Activated T-cell treated with anti-CD3 and anti-CD28 coated beads for 1 hour (primary cell): ENCODE results near the gene MON2.
"Not testable (repeated sequence)": the region's sequence is repeated elsewhere in the genome, so short reads cannot be mapped to it uniquely, and the experiment has no call there.

ENCODE experiments used
- DNase-seq: peaks from one replicate; pipeline ENCODE4 v3.0.0-alpha.2; 2020; ENCODE audit warnings: low read depth

MON2 gene

DNA sequence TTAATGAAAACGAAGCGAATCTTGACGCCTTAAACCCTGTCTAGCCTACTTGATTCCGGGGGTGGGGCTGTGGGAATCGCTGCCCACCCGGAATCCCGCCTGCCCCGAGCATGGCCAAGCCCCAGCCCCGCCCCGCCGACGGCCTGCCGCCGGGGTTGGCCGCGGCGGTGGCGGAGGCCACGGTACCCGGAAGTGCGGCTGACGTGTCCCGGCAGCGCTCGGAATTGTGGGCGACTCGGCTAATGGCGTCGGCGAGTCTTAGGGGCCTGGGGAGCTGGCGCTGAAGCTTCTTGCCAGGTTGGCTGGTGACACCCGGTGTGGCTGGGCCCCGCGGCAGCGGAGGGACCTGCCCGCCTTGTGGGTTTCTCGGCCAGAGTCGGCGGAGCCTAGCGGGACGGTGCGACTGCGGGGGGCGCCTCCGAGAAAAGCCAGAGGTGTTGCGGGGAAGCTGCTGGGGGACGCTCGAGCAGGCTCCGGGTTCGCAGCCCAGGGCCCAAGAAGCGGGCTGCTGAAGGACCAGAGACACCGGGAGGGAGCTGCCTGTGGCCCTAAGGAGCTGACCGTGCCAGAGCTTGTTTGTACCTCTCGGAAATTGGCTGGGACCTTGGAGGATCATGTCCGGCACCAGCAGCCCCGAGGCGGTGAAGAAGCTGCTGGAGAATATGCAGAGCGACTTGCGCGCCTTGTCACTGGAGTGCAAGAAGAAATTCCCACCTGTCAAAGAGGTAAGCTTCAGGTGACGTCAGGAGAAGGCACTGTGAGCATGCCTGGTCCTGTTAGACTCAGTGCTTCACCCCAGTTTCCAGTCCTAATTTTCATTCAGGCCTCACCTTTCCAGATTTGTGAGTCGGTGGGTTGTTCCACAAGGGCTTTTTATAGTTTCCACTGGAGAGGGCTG is at the start of gene MON2:
Gene MON2 (plus strand): TSS at position 233 of the 898 bp plus-strand sequence. CDS start 382 bp downstream, at position 615.
- DNase-seq = peak; percentile 74

- no peak for DNase-seq
Observed at GRCh38 chr12:62426089-62426488, 40.5 kb upstream of the MON2 start.

DNA sequence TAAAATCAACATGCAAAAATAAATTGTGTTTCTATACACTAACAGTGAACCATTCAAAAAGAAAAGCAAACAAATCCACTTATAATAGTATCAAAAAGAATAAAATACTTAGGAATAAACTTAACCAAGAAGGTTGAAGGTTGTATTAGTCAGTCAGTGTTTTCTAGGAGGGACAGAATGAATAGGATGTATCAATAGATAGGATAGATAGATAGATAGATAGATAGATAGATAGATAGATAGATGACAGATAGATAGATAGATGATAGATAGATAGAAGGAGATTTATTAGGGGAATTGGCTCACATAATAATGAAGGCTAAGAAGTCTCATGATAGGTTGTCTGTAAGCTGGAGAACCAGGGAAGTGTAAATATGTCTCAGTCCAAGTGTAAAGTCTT is 37.2 kb upstream of the MON2 start:
- DNase-seq = no peak

- no peak for DNase-seq
Observed at GRCh38 chr12:62434494-62435302, 31.9 kb upstream of the MON2 start.

GRCh38 chr12:62435303-62436163 is 31.1 kb upstream of the MON2 start:
- peak; percentile 9 for DNase-seq

GRCh38 chr12:62436164-62436503 is 30.5 kb upstream of the MON2 start:
- no peak for DNase-seq

GRCh38 chr12:62438098-62438692 is 28.4 kb upstream of the MON2 start:
- peak; percentile 32 for DNase-seq

GRCh38 chr12:62446754-62447452 is 19.7 kb upstream of the MON2 start:
- DNase-seq = no peak

DNA sequence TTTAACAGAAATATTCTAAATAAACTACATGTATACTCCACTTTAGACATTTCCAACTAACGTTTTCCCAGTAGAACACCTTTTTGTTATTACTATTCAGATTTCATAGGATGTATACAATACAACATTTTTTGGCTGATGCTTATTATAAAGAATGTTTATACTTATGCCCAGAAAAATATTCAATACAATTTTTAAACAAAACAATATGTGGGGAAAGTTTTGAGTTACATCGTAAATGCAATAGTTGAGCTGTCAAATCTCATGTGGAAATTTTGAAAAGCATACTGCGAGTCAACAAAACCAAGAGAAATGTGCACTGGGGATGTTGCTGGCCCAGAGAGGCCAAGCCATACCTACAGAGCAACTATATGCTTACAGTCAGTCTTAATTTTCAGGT is 18.2 kb upstream of the MON2 start:
- no peak for DNase-seq

GRCh38 chr12:62455429-62455828 is 11.2 kb upstream of the MON2 start:
- DNase-seq = not testable (repeated sequence)

GRCh38 chr12:62458626-62459025 is 8.0 kb upstream of the MON2 start:
- DNase-seq = no peak

DNA sequence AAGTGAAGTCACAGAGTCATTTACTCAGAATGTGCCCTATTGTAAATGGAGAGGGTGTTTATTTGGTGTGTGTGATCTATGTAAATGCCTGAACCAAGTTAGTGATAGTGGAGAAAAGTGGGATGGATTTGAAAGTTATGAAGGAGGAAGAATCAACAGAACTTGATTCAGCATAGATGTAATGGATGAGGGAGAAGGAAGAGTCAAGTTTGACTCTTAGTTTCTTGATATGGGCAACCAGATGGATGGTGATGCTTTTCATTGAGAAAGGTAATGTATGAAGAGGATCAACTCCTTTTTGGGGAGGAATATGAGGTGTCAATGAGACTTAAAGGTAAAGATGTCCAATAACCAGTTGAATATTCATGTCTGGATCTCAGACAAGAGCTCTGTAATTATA is 6.7 kb upstream of the MON2 start:
- DNase-seq = no peak

DNA sequence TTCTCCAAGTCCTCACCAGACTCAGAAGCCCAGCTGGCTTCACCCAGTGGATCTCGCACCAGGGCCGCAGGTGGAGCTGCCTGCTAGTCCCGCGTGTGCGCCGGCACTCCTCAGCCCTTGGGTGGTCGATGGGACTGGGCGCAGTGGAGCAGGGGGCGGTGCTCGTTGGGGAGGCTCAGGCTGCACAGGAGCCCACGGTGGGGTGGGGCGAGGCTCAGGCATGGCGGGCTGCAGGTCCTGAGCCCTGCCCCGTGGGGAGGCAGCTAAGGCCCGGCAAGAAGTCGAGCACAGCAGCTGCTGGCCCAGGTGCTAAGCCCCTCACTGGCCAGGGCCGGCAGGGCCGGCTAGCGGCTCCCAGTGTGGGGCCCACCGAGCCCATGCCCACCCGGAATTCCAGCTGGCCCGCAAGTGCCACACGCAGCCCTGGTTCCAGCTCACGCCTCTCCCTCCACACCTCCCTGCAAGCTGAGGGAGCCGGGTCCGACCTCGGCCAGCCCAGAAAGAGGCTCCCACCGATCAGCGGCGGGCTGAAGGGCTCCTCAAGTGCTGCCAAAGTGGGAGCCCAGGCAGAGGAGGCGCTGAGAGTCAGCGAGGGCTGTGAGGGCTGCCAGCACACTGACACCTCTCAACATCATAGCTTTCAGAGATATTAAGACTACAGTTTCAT is 5.3 kb upstream of the MON2 start:
- DNase-seq = not testable (repeated sequence)

DNA sequence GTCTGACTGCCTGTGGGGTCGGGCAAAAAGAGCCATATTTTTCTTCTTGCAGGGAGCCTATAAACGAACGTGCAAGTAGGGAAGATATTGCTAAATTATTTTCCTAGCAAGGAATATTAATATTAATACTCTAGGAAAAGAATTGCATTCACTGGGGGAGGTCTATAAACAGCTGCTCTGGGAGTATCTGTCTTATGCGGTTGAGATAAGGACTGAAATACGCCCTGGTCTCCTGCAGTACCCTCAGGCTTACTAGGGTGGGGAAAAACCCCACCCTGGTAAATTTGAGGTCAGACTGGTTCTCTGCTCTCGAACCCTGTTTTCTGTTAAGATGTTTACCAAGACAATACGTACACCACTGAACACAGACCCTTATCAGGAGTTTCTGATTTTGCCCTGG is 3.4 kb upstream of the MON2 start:
- DNase-seq = not testable (repeated sequence)

DNA sequence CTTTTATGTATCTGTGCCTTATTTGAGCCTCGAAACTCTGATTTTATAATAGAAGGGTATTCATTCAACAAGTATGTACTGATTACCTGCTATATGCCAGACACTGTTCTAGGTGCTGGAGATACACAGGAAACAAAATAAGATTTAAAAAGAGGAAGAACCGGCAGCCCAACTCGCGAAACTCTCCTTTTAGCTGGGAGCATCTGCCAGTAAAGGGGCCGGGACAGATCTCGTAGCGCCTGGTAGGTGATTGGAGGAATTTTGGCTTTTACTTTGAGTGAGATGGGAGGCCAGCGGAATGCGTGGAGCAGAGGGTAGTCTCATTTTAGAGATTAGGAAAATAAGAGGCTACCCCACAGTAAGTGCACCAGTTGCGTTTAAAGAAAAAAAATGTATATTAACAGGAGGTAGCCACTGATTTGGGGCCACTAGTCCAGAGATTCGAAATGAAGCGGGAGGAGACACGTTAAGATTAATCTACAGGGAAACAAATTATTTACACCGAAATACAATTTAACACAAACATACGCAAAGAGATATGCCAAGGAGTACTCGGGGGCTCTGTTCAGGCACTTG is 520 bp upstream of the MON2 start:
- DNase-seq = peak; percentile 2

DNA sequence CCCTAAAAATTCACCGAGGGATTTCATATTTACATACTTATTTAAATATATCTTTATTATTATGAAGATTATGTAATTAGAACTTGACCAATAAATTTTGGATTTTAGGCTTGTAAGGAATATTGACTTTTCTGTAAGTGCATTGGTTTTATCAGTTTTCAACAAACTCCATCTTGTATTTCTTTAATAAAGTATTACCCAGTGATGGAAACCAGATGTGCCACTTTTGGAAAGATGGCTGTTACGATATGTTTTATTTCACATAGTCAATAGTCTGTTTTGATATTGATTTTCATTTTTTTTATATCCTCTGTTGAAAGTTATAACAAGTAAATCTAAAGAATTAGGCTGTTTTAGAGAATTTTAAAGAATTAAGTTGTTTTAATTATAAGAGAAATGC is 1.8 kb downstream of the MON2 start:
- DNase-seq = no peak

DNA sequence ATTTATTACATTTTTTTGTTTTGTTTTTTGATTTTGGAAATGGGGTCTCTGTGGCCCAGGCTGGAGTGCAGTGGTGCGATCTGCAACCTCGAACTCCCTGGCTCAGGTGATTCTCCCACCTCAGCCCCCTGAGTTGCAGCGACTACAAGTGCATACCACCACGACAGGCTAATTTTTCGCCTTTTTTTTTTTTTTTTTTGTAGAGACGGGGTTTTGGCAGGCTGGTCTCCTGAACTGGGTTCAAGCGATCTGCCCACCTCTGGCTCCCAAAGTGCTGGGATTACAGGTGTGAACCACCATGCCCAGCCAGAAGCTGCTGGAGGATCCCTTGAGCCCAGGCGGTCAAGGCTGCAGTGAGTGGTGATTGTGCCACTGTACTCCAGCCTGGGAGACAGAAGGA is 2.3 kb downstream of the MON2 start:
- no peak for DNase-seq

- no peak for DNase-seq
Observed at GRCh38 chr12:62469704-62470103, 3.1 kb downstream of the MON2 start.

DNA sequence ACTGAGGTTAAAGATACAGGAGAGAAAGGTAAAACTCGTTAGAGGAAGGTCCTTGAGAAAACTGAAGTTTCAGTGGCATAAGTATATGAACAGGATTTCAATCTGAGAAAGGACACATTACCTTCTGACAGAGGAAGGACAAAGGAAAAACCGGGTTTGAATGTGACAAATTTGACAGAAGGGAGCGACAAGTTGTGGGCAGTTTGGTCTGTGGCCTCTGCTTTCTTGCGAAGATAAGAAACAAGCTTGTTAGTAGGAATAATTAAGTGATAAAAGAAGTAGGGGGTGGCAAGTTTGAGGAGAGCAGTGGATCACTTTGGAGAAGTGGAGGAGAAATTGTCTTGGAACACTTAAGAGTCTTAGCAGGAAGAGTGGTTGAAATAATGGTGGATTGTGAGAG is 5.1 kb downstream of the MON2 start:
- DNase-seq = no peak

DNA sequence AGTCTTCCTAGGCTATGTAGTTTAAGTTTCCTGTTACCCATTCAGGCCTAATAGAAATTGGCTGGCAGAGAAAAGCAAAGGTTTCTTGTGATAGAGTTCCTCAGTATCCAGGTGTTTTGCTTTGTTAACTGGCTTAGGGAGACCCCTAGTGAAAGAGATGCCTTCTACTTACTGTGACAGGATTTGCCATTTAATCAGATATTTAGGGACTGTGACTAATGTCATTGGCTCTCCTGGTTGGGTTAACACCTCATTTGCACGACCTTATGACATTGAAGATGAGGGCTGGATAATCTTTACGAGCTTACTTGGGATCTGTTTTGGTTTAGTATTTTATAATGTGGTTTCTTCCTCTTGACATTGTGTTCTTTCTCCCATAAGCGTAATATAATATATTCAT is 5.8 kb downstream of the MON2 start:
- DNase-seq = no peak
